Activated naive CD8-positive, alpha-beta T cell (primary cell): Measurements from ENCODE around the gene WDR27.

Source experiments
- H3K27ac Mint-ChIP-seq: one replicate; pipeline ENCODE4 v1.8.0; 2021; ENCODE audit warnings: mixed read lengths
- H3K27me3 Mint-ChIP-seq: one replicate; pipeline ENCODE4 v1.8.0; 2021; ENCODE audit warnings: mixed read lengths
- H3K36me3 Mint-ChIP-seq: one replicate; pipeline ENCODE4 v1.8.0; 2021; ENCODE audit warnings: mixed read lengths
- H3K4me1 Mint-ChIP-seq: one replicate; pipeline ENCODE4 v1.8.0; 2021; ENCODE audit warnings: low read depth, mixed read lengths
- H3K4me3 Mint-ChIP-seq: one replicate; pipeline ENCODE4 v1.8.0; 2021; ENCODE audit warnings: mild to moderate bottlenecking, mixed read lengths
- H3K9me3 Mint-ChIP-seq: one replicate; pipeline ENCODE4 v1.8.0; 2021; ENCODE audit warnings: low read depth, mixed read lengths

The WDR27 gene

GRCh38 chr6:169508452-169508851 is 193.4 kb downstream of the WDR27 start:
- H3K27me3 Mint-ChIP-seq, result no peaks in the 10 kb centered on the region
- H3K4me3 Mint-ChIP-seq, result no peak overlapping the region
- peaks cover 4% of the 10 kb centered on the region for H3K36me3 Mint-ChIP-seq
- no peaks in the 10 kb centered on the region for H3K4me1 Mint-ChIP-seq
- no peaks in the 10 kb centered on the region for H3K9me3 Mint-ChIP-seq
- no peak overlapping the region for H3K27ac Mint-ChIP-seq

- H3K27ac Mint-ChIP-seq, result no peak overlapping the region
- H3K4me1 Mint-ChIP-seq, result no peaks in the 10 kb centered on the region
- peaks cover 4% of the 10 kb centered on the region for H3K36me3 Mint-ChIP-seq
- no peaks in the 10 kb centered on the region for H3K9me3 Mint-ChIP-seq
- H3K4me3 Mint-ChIP-seq, result no peak overlapping the region
- no peaks in the 10 kb centered on the region for H3K27me3 Mint-ChIP-seq
Measured at GRCh38 chr6:169503422-169504152, 198.2 kb downstream of the WDR27 start.

GRCh38 chr6:169502445-169502844 is 199.4 kb downstream of the WDR27 start:
- H3K9me3 Mint-ChIP-seq, result no peaks in the 10 kb centered on the region
- no peaks in the 10 kb centered on the region for H3K27me3 Mint-ChIP-seq
- H3K4me3 Mint-ChIP-seq, result no peak overlapping the region
- H3K27ac Mint-ChIP-seq, result no peak overlapping the region
- H3K4me1 Mint-ChIP-seq, result no peaks in the 10 kb centered on the region
- H3K36me3 Mint-ChIP-seq, result no peaks in the 10 kb centered on the region

- H3K9me3 Mint-ChIP-seq, result no peaks in the 10 kb centered on the region
- no peaks in the 10 kb centered on the region for H3K36me3 Mint-ChIP-seq
- H3K4me3 Mint-ChIP-seq, result no peak overlapping the region
- no peaks in the 10 kb centered on the region for H3K27me3 Mint-ChIP-seq
- no peaks in the 10 kb centered on the region for H3K4me1 Mint-ChIP-seq
- no peak overlapping the region for H3K27ac Mint-ChIP-seq
Measured at GRCh38 chr6:169501777-169502313, 200.0 kb downstream of the WDR27 start.

- Mint-ChIP-seq H3K4me3 (no peak overlapping the region), H3K9me3 (no peaks in the 10 kb centered on the region), H3K27ac (no peak overlapping the region), H3K27me3 (no peaks in the 10 kb centered on the region), H3K36me3 (no peaks in the 10 kb centered on the region), H3K4me1 (no peaks in the 10 kb centered on the region)
Measured at GRCh38 chr6:169501128-169501527, 200.7 kb downstream of the WDR27 start.

GRCh38 chr6:169500688-169501087 is 201.1 kb downstream of the WDR27 start:
- H3K27me3 Mint-ChIP-seq, result no peaks in the 10 kb centered on the region
- no peak overlapping the region for H3K4me3 Mint-ChIP-seq
- no peaks in the 10 kb centered on the region for H3K4me1 Mint-ChIP-seq
- H3K36me3 Mint-ChIP-seq, result no peaks in the 10 kb centered on the region
- H3K9me3 Mint-ChIP-seq, result no peaks in the 10 kb centered on the region
- no peak overlapping the region for H3K27ac Mint-ChIP-seq

GRCh38 chr6:169499848-169500247 is 202.0 kb downstream of the WDR27 start:
- no peaks in the 10 kb centered on the region for H3K36me3 Mint-ChIP-seq
- H3K4me3 Mint-ChIP-seq, result no peak overlapping the region
- no peak overlapping the region for H3K27ac Mint-ChIP-seq
- H3K9me3 Mint-ChIP-seq, result no peaks in the 10 kb centered on the region
- H3K4me1 Mint-ChIP-seq, result no peaks in the 10 kb centered on the region
- no peaks in the 10 kb centered on the region for H3K27me3 Mint-ChIP-seq

- Mint-ChIP-seq H3K27me3 (no peaks in the 10 kb centered on the region), H3K36me3 (no peaks in the 10 kb centered on the region), H3K4me1 (no peaks in the 10 kb centered on the region), H3K27ac (no peak overlapping the region), H3K9me3 (no peaks in the 10 kb centered on the region), H3K4me3 (no peak overlapping the region)
Measured at GRCh38 chr6:169498916-169499513, 202.8 kb downstream of the WDR27 start.

- H3K4me3 Mint-ChIP-seq, result no peak overlapping the region
- no peaks in the 10 kb centered on the region for H3K27me3 Mint-ChIP-seq
- no peaks in the 10 kb centered on the region for H3K9me3 Mint-ChIP-seq
- H3K4me1 Mint-ChIP-seq, result no peaks in the 10 kb centered on the region
- H3K36me3 Mint-ChIP-seq, result no peaks in the 10 kb centered on the region
- H3K27ac Mint-ChIP-seq, result no peak overlapping the region
Measured at GRCh38 chr6:169495601-169496000, 206.2 kb downstream of the WDR27 start.

- H3K36me3 Mint-ChIP-seq, result no peaks in the 10 kb centered on the region
- H3K9me3 Mint-ChIP-seq, result no peaks in the 10 kb centered on the region
- no peaks in the 10 kb centered on the region for H3K27me3 Mint-ChIP-seq
- no peak overlapping the region for H3K4me3 Mint-ChIP-seq
- no peaks in the 10 kb centered on the region for H3K4me1 Mint-ChIP-seq
- no peak overlapping the region for H3K27ac Mint-ChIP-seq
Measured at GRCh38 chr6:169494038-169494437, 207.8 kb downstream of the WDR27 start.

GRCh38 chr6:169491482-169491881 is 210.3 kb downstream of the WDR27 start:
- H3K4me3 Mint-ChIP-seq, result no peak overlapping the region
- no peak overlapping the region for H3K27ac Mint-ChIP-seq
- no peaks in the 10 kb centered on the region for H3K4me1 Mint-ChIP-seq
- no peaks in the 10 kb centered on the region for H3K9me3 Mint-ChIP-seq
- no peaks in the 10 kb centered on the region for H3K27me3 Mint-ChIP-seq
- H3K36me3 Mint-ChIP-seq, result no peaks in the 10 kb centered on the region

- Mint-ChIP-seq H3K36me3 (no peaks in the 10 kb centered on the region), H3K9me3 (no peaks in the 10 kb centered on the region), H3K27me3 (no peaks in the 10 kb centered on the region), H3K27ac (no peak overlapping the region), H3K4me1 (no peaks in the 10 kb centered on the region), H3K4me3 (no peak overlapping the region)
Measured at GRCh38 chr6:169490830-169491229, 211.0 kb downstream of the WDR27 start.

GRCh38 chr6:169490246-169490641 is 211.6 kb downstream of the WDR27 start:
- Mint-ChIP-seq H3K27me3 (no peaks in the 10 kb centered on the region), H3K9me3 (no peaks in the 10 kb centered on the region), H3K4me1 (no peaks in the 10 kb centered on the region), H3K27ac (no peak overlapping the region), H3K36me3 (peaks cover 3% of the 10 kb centered on the region), H3K4me3 (no peak overlapping the region)

GRCh38 chr6:169489563-169490245 is 212.1 kb downstream of the WDR27 start:
- peaks cover 8% of the 10 kb centered on the region for H3K36me3 Mint-ChIP-seq
- H3K4me3 Mint-ChIP-seq, result no peak overlapping the region
- no peak overlapping the region for H3K27ac Mint-ChIP-seq
- no peaks in the 10 kb centered on the region for H3K9me3 Mint-ChIP-seq
- H3K27me3 Mint-ChIP-seq, result no peaks in the 10 kb centered on the region
- no peaks in the 10 kb centered on the region for H3K4me1 Mint-ChIP-seq
